ENCODE data around the gene TTLL5. TPM values are rescaled to one million over a fixed set of nuclear protein-coding genes. Genes with fewer than 3 reads are reported as not detected.

TTLL5 gene
- total RNA-seq, 5 donors from 2014 or later (not counting 1 experiment from before 2014, with no cell fraction given) = 15.4 to 36.2 (median 22.2) TPM

DNA sequence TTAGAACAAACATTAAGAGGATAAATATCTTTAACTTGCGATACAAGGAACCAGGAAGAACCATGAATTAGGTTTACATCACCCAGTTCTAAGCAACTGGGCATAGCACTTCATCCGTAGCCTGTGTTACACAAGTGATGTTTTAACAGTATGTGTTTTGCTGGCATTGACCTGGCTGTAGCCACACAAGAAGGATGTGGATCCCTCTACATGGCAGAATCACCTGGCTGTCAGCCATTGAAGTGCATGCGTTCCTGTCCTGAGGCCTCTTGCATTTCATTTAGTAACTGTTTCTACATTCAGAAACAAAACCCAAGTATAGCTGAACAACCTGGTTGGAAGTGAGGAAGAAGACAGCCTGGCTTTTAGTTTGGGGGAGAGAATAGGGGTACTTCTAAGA, 248.6 kb downstream of the TTLL5 start:
- no peak for DNase-seq
- ChIA-PET CTCF (no interaction called here), POLR2A (no interaction called here)
- H3K4me1 ChIP-seq (ENCODE audit: control insufficient read depth in 1 of 2, extremely low read depth in 1 of 2, insufficient read depth in 2 of 2, low read length in 2 of 2) = no peaks in the 10 kb centered on the region
- H3K4me3 Mint-ChIP-seq = no peak overlapping the region
- no peaks in the 10 kb centered on the region for H3K36me3 Mint-ChIP-seq
- H3K36me3 ChIP-seq (ENCODE audit: control insufficient read depth in 2 of 2, extremely low read depth in 1 of 2, insufficient read depth in 1 of 2, low read length in 1 of 2) = no peaks in the 10 kb centered on the region
- no peak overlapping the region for H3K27ac ChIP-seq (ENCODE audit: low read length)
- H3K9me3 ChIP-seq = no peaks in the 10 kb centered on the region
- H3K27ac Mint-ChIP-seq = no peak overlapping the region
- H3K4me3 ChIP-seq (ENCODE audit: control insufficient read depth in 1 of 2, extremely low read depth in 1 of 2, low read length in 1 of 2) = no peak overlapping the region
- H3K27me3 ChIP-seq (replicated peaks in 1 of 2; ENCODE audit: control insufficient read depth in 2 of 2, extremely low read depth in 1 of 2, insufficient read depth in 2 of 2, low read length in 1 of 2) = no peaks in the 10 kb centered on the region
- no peaks in the 10 kb centered on the region for H3K27me3 Mint-ChIP-seq
- 100% methylated on average over 1 of the region's 3 CpGs for WGBS (ENCODE audit: insufficient coverage)
- H3K4me1 Mint-ChIP-seq = no peaks in the 10 kb centered on the region
- no peak for ATAC-seq (replicated peaks in 1 of 4)
- H3K9me3 Mint-ChIP-seq = no peaks in the 10 kb centered on the region

DNA sequence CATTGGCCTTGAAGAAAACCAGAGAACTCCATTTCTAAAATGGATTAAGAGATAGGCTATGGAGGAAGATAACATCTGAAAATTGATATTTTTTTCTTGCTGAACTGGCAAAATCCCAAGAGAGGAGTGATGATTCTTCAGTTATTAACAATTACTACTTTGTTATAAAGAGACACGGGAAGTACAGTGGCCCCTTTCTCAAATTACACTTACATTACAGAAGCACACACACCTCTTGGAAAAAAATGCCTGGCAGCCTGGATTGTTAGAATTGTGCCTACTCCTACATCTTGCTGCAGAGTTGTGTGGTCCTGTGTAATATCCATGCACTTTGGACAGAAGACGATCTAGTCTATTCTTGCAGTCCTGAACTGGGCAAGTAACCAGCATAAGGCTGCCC, 249.0 kb downstream of the TTLL5 start:
- H3K4me3 Mint-ChIP-seq = no peak overlapping the region
- no peaks in the 10 kb centered on the region for H3K9me3 Mint-ChIP-seq
- CTCF ChIA-PET = no interaction called here
- Histone ChIP-seq H3K9me3 (no peaks in the 10 kb centered on the region), H3K4me1 (ENCODE audit: control insufficient read depth in 1 of 2, extremely low read depth in 1 of 2, insufficient read depth in 2 of 2, low read length in 2 of 2) (no peaks in the 10 kb centered on the region), H3K4me3 (ENCODE audit: control insufficient read depth in 1 of 2, extremely low read depth in 1 of 2, low read length in 1 of 2) (no peak overlapping the region), H3K36me3 (ENCODE audit: control insufficient read depth in 2 of 2, extremely low read depth in 1 of 2, insufficient read depth in 1 of 2, low read length in 1 of 2) (no peaks in the 10 kb centered on the region), H3K27ac (ENCODE audit: low read length) (no peak overlapping the region), H3K27me3 (replicated peaks in 1 of 2; ENCODE audit: control insufficient read depth in 2 of 2, extremely low read depth in 1 of 2, insufficient read depth in 2 of 2, low read length in 1 of 2) (no peaks in the 10 kb centered on the region)
- no peaks in the 10 kb centered on the region for H3K4me1 Mint-ChIP-seq
- ATAC-seq (replicated peaks in 1 of 4) = no peak
- H3K36me3 Mint-ChIP-seq = peaks cover 3% of the 10 kb centered on the region
- no peak overlapping the region for H3K27ac Mint-ChIP-seq
- POLR2A ChIA-PET = no interaction called here
- no peak for DNase-seq
- no peaks in the 10 kb centered on the region for H3K27me3 Mint-ChIP-seq
- WGBS (ENCODE audit: insufficient coverage) = 100% methylated on average over 1 of the region's 2 CpGs

DNA sequence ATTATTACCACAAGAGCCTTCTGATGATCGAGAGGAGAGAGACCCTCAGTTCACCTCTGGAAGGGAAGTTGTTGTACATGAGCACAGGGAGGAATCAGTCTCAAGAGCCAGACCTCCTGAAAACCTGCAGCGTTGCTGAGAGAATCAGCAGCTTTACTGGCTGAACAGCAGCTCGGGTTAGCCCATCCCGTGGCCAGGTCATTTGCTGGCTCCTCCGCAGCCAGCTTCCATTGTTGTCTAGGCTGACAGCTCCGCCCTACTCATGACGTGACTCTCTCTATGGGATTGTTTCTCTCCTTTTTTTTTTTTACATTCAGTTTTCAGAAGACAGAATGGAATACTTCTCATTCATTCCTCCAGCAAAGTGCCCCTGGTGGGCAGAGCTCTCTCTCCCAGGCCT, 250.8 kb downstream of the TTLL5 start:
- no peaks in the 10 kb centered on the region for H3K27me3 Mint-ChIP-seq
- POLR2A ChIA-PET = no interaction called here
- 90% methylated on average over 3 of the region's 7 CpGs for WGBS (ENCODE audit: insufficient coverage)

DNA sequence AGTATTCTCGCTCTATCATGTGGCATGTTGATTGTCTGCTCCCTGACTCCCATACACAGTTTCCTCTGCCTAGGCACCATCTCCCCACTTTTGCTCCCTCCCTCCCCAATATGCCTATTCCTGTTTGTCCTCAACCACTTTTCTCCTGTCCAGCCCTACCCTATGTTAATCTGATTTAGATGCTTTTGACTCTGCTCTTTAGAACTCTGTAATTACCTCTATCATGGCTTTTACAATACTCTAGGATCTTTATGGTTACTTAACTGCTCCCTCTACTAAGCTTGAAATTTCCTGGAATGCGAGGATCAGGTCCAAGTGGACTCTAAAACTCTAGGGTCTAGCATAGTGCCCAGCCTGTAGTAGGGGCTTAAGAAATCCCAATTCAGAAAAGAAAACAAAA, 252.1 kb downstream of the TTLL5 start:
- CTCF ChIA-PET = interaction anchor here in 1 of 2 donors (0.7 kb wide), 1 partner anchor 8 kb away, joined by 3 read pairs; no protein-coding TSS in a partner anchor

More for the DNA sequence above, 250.8 kb downstream of the TTLL5 start:
- H3K4me1 Mint-ChIP-seq = no peaks in the 10 kb centered on the region
- Histone ChIP-seq H3K9me3 (no peaks in the 10 kb centered on the region), H3K4me3 (ENCODE audit: control insufficient read depth in 1 of 2, extremely low read depth in 1 of 2, low read length in 1 of 2) (no peak overlapping the region), H3K27ac (ENCODE audit: low read length) (no peak overlapping the region), H3K27me3 (replicated peaks in 1 of 2; ENCODE audit: control insufficient read depth in 2 of 2, extremely low read depth in 1 of 2, insufficient read depth in 2 of 2, low read length in 1 of 2) (no peaks in the 10 kb centered on the region), H3K4me1 (ENCODE audit: control insufficient read depth in 1 of 2, extremely low read depth in 1 of 2, insufficient read depth in 2 of 2, low read length in 2 of 2) (no peaks in the 10 kb centered on the region), H3K36me3 (ENCODE audit: control insufficient read depth in 2 of 2, extremely low read depth in 1 of 2, insufficient read depth in 1 of 2, low read length in 1 of 2) (no peaks in the 10 kb centered on the region)
- H3K9me3 Mint-ChIP-seq = no peaks in the 10 kb centered on the region
- no peak for DNase-seq
- no peak for ATAC-seq (replicated peaks in 1 of 4)
- H3K36me3 Mint-ChIP-seq = peaks cover 5% of the 10 kb centered on the region
- CTCF ChIA-PET = no interaction called here
- H3K27ac Mint-ChIP-seq = no peak overlapping the region
- no peak overlapping the region for H3K4me3 Mint-ChIP-seq

DNA sequence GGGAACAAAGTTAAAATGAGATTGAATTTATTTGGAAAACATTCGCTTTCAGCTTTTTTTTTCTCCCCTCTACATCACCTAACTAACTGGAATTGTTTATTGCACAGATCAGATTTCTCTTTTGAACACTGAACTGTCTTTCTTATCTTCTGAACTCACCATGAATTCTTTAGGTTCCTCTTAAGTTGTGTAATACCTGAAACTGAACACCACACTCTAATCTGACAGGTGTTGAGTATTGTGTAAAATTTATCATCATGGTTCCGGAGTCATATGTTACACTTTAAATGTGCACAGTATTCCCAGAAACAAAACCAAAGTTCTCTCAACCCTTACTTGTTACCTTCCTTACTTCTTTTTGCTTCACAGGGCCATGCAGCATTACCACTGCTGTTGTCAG, 254.0 kb downstream of the TTLL5 start:
- ATAC-seq (replicated peaks in 1 of 4) (no peak), DNase-seq (no peak)
- H3K27me3 ChIP-seq (replicated peaks in 1 of 2; ENCODE audit: control insufficient read depth in 2 of 2, extremely low read depth in 1 of 2, insufficient read depth in 2 of 2, low read length in 1 of 2) = no peaks in the 10 kb centered on the region
- no peak overlapping the region for H3K27ac ChIP-seq (ENCODE audit: low read length)
- no peaks in the 10 kb centered on the region for H3K9me3 ChIP-seq
- Mint-ChIP-seq H3K27me3 (no peaks in the 10 kb centered on the region), H3K27ac (no peak overlapping the region), H3K4me1 (no peaks in the 10 kb centered on the region), H3K9me3 (no peaks in the 10 kb centered on the region), H3K4me3 (no peak overlapping the region), H3K36me3 (peaks cover 5% of the 10 kb centered on the region)
- no peak overlapping the region for H3K4me3 ChIP-seq (ENCODE audit: control insufficient read depth in 1 of 2, extremely low read depth in 1 of 2, low read length in 1 of 2)
- ChIA-PET CTCF (no interaction called here), POLR2A (no interaction called here)
- no CpG with 5 or more reads among the region's 2 CpGs for WGBS (ENCODE audit: insufficient coverage)
- H3K4me1 ChIP-seq (ENCODE audit: control insufficient read depth in 1 of 2, extremely low read depth in 1 of 2, insufficient read depth in 2 of 2, low read length in 2 of 2) = no peaks in the 10 kb centered on the region
- H3K36me3 ChIP-seq (ENCODE audit: control insufficient read depth in 2 of 2, extremely low read depth in 1 of 2, insufficient read depth in 1 of 2, low read length in 1 of 2) = no peaks in the 10 kb centered on the region

More for the DNA sequence above, 252.1 kb downstream of the TTLL5 start:
- WGBS (ENCODE audit: insufficient coverage) = 83% methylated on average over 1 of the region's 2 CpGs
- no peaks in the 10 kb centered on the region for H3K4me1 ChIP-seq (ENCODE audit: control insufficient read depth in 1 of 2, extremely low read depth in 1 of 2, insufficient read depth in 2 of 2, low read length in 2 of 2)
- H3K4me3 ChIP-seq (ENCODE audit: control insufficient read depth in 1 of 2, extremely low read depth in 1 of 2, low read length in 1 of 2) = no peak overlapping the region
- DNase-seq = no peak
- no peaks in the 10 kb centered on the region for H3K9me3 Mint-ChIP-seq
- no peaks in the 10 kb centered on the region for H3K4me1 Mint-ChIP-seq
- no peak for ATAC-seq (replicated peaks in 1 of 4)
- no peak overlapping the region for H3K4me3 Mint-ChIP-seq
- H3K27me3 ChIP-seq (replicated peaks in 1 of 2; ENCODE audit: control insufficient read depth in 2 of 2, extremely low read depth in 1 of 2, insufficient read depth in 2 of 2, low read length in 1 of 2) = no peaks in the 10 kb centered on the region
- POLR2A ChIA-PET = interaction anchor here in 1 of 2 donors (0.5 kb wide), 1 partner anchor 765 kb away, joined by 5 read pairs; no protein-coding TSS in a partner anchor
- no peaks in the 10 kb centered on the region for H3K9me3 ChIP-seq
- H3K27me3 Mint-ChIP-seq = no peaks in the 10 kb centered on the region
- no peak overlapping the region for H3K27ac ChIP-seq (ENCODE audit: low read length)
- H3K27ac Mint-ChIP-seq = no peak overlapping the region
- H3K36me3 ChIP-seq (ENCODE audit: control insufficient read depth in 2 of 2, extremely low read depth in 1 of 2, insufficient read depth in 1 of 2, low read length in 1 of 2) = no peaks in the 10 kb centered on the region
- peaks cover 5% of the 10 kb centered on the region for H3K36me3 Mint-ChIP-seq

DNA sequence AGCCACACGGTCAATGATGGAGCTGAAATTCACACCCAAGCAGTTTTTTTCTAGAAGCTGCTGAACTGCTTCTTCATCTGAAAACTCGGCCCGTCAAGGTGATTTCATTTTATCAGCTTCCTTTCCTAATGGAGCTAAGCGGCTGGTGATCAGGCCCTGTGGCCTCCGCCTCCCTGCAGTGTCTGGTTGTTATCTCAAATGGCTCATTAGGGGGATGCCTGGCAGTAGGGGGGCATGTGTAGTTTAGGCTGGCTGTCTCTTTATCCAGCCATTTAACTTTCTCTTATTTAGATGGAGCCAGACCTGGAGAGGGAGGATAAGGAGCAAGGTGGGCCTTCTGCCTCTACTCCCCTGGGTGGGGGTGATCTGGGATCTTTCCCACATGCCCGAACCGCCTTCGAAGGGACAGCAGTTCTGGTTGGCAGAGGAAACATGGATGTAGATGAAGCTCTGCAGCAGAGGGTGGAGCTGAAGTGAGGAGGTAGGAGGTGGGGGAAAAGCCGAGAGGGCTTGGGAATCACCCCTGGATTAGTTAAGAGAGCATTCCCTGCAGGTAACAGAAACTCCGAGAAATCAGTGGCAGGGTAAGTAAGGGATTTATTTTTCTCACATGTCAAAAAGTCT, 256.4 kb downstream of the TTLL5 start:
- Histone ChIP-seq H3K4me1 (ENCODE audit: control insufficient read depth in 1 of 2, extremely low read depth in 1 of 2, insufficient read depth in 2 of 2, low read length in 2 of 2) (no peaks in the 10 kb centered on the region), H3K36me3 (ENCODE audit: control insufficient read depth in 2 of 2, extremely low read depth in 1 of 2, insufficient read depth in 1 of 2, low read length in 1 of 2) (no peaks in the 10 kb centered on the region), H3K9me3 (no peaks in the 10 kb centered on the region), H3K4me3 (ENCODE audit: control insufficient read depth in 1 of 2, extremely low read depth in 1 of 2, low read length in 1 of 2) (no peak overlapping the region), H3K27me3 (replicated peaks in 1 of 2; ENCODE audit: control insufficient read depth in 2 of 2, extremely low read depth in 1 of 2, insufficient read depth in 2 of 2, low read length in 1 of 2) (no peaks in the 10 kb centered on the region), H3K27ac (ENCODE audit: low read length) (no peak overlapping the region)
- no peak overlapping the region for H3K4me3 Mint-ChIP-seq
- ChIA-PET CTCF (interaction anchor here in 1 of 2 donors (1.0 kb wide), 1 partner anchor 11 kb away, joined by 5 read pairs; no protein-coding TSS in a partner anchor), POLR2A (no interaction called here)
- no peaks in the 10 kb centered on the region for H3K27me3 Mint-ChIP-seq
- no peak overlapping the region for H3K27ac Mint-ChIP-seq
- DNase-seq (no peak), ATAC-seq (replicated peaks in 1 of 4) (no peak)
- no peaks in the 10 kb centered on the region for H3K4me1 Mint-ChIP-seq
- peaks cover 0 to 9% (median 0%) of the 10 kb centered on the region in 3 donors for H3K9me3 Mint-ChIP-seq
- peaks cover 19% of the 10 kb centered on the region for H3K36me3 Mint-ChIP-seq
- 93% methylated on average over 3 of the region's 10 CpGs for whole genome bisulfite sequencing (ENCODE audit: insufficient coverage)
